Loucy (cell line): ENCODE results near the gene FGFBP1.

ENCODE experiments used
- H2AFZ ChIP-seq: fragments of 200-600 bp; sonication (generic); 2 replicates; pipeline ENCODE4 v1.6.0; 2016; ENCODE audit warnings: antibody characterized with exemption, mild to moderate bottlenecking, low read length, moderate library complexity
- H3F3A ChIP-seq: fragments of 200-600 bp; 2 replicates; pipeline ENCODE4 v1.6.0; 2016; ENCODE audit warnings: antibody characterized with exemption, low read depth, mild to moderate bottlenecking
- H3K27me3 ChIP-seq: fragments of 200-600 bp; sonication (generic); 2 replicates; pipeline ENCODE4 v1.6.1; 2014; ENCODE audit warnings: low read length, mild to moderate bottlenecking; ENCODE audit not compliant: insufficient read depth, poor library complexity, severe bottlenecking
- H3K36me3 ChIP-seq: fragments of 200-600 bp; sonication (generic); 2 replicates; pipeline ENCODE4 v1.6.1; 2016; ENCODE audit warnings: low read length; ENCODE audit not compliant: insufficient read depth
- H3K4me1 ChIP-seq: fragments of 200-600 bp; sonication (generic); 2 replicates; pipeline ENCODE4 v1.5.1; 2014; ENCODE audit warnings: low read length, mild to moderate bottlenecking; ENCODE audit not compliant: insufficient read depth, poor library complexity, severe bottlenecking
- H3K4me2 ChIP-seq: fragments of 200-600 bp; sonication (generic); 2 replicates; pipeline ENCODE4 v1.6.0; 2014; ENCODE audit warnings: antibody characterized with exemption, low read length, low read depth, mild to moderate bottlenecking; ENCODE audit not compliant: poor library complexity, severe bottlenecking
- H3K4me3 ChIP-seq: fragments of 200-600 bp; sonication (generic); 2 replicates; pipeline ENCODE4 v1.5.1; 2014; ENCODE audit warnings: low read length, mild to moderate bottlenecking, mixed read lengths; ENCODE audit not compliant: poor library complexity, severe bottlenecking
- H3K79me2 ChIP-seq: fragments of 200-600 bp; sonication (generic); 2 replicates; pipeline ENCODE4 v1.6.1; 2014; ENCODE audit warnings: low read length; ENCODE audit not compliant: insufficient read depth
- H3K9ac ChIP-seq: fragments of 200-600 bp; sonication (generic); 2 replicates; pipeline ENCODE4 v1.6.0; 2014; ENCODE audit warnings: mild to moderate bottlenecking, low read depth, low read length, moderate library complexity; ENCODE audit not compliant: poor library complexity, severe bottlenecking
- H3K9me2 ChIP-seq: fragments of 200-600 bp; sonication (generic); replicated peaks from 2 replicates; pipeline ENCODE4 v1.6.1; 2016; ENCODE audit warnings: low read depth, low read length, mixed read lengths
- H3K9me3 ChIP-seq: fragments of 200-600 bp; sonication (generic); 2 replicates; pipeline ENCODE4 v1.6.1; 2014; ENCODE audit warnings: mild to moderate bottlenecking, antibody characterized with exemption, low read length, low read depth; ENCODE audit not compliant: insufficient read depth
- H4K20me1 ChIP-seq: fragments of 200-600 bp; sonication (generic); 2 replicates; pipeline ENCODE4 v1.6.0; 2014; ENCODE audit warnings: antibody characterized with exemption, low read length, mild to moderate bottlenecking; ENCODE audit not compliant: insufficient read depth, poor library complexity, severe bottlenecking
- EZH2phosphoT487 ChIP-seq: fragments of 200-600 bp; IDR thresholded peaks from 2 replicates; pipeline ENCODE4 v1.6.1; 2018; ENCODE audit warnings: antibody characterized with exemption, mild to moderate bottlenecking, moderate library complexity, borderline replicate concordance
- TF ChIP-seq, protein P1 (sequence below): fragments of 200-600 bp; sonication (generic); conservative IDR thresholded peaks from 2 replicates; pipeline ENCODE4 v1.5.1; 2014; ENCODE audit warnings: mild to moderate bottlenecking, antibody characterized with exemption, low read length

FGFBP1 gene

DNA sequence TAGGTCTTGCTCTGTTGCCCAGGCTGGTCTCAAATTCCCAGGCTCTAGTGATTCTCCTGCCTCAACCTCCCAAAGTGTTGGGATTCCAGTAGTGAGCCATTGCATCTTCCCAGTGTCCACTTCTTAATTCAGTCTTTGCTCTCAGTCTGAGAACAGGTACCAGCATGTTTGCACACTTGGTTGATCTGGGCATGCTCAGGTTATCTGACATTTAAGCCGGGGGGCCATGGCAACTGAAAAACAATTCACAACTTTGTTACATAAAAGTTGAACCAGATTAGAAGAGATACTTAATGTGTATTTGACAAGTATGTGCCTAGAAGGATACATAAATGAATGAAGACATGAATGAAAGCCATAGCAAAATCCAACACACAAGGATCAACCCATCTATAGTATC lies 39.0 kb downstream of the FGFBP1 start:
- no peaks in the 10 kb centered on the region for H3K79me2 ChIP-seq
- H3K9me3 ChIP-seq: no peaks in the 10 kb centered on the region
- TF ChIP-seq EZH2phosphoT487: no peak
- TF ChIP-seq, protein P1, sequence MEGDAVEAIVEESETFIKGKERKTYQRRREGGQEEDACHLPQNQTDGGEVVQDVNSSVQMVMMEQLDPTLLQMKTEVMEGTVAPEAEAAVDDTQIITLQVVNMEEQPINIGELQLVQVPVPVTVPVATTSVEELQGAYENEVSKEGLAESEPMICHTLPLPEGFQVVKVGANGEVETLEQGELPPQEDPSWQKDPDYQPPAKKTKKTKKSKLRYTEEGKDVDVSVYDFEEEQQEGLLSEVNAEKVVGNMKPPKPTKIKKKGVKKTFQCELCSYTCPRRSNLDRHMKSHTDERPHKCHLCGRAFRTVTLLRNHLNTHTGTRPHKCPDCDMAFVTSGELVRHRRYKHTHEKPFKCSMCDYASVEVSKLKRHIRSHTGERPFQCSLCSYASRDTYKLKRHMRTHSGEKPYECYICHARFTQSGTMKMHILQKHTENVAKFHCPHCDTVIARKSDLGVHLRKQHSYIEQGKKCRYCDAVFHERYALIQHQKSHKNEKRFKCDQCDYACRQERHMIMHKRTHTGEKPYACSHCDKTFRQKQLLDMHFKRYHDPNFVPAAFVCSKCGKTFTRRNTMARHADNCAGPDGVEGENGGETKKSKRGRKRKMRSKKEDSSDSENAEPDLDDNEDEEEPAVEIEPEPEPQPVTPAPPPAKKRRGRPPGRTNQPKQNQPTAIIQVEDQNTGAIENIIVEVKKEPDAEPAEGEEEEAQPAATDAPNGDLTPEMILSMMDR: no peak
- no peak overlapping the region for H2AFZ ChIP-seq
- no peaks in the 10 kb centered on the region for H3F3A ChIP-seq
- no peaks in the 10 kb centered on the region for H3K9me2 ChIP-seq
- no peak overlapping the region for H3K4me3 ChIP-seq
- no peak overlapping the region for H3K9ac ChIP-seq
- H4K20me1 ChIP-seq: no peaks in the 10 kb centered on the region
- H3K36me3 ChIP-seq: no peaks in the 10 kb centered on the region
- H3K4me2 ChIP-seq: no peak overlapping the region
- H3K4me1 ChIP-seq: peaks cover 5% of the 10 kb centered on the region
- peaks cover 11% of the 10 kb centered on the region for H3K27me3 ChIP-seq

DNA sequence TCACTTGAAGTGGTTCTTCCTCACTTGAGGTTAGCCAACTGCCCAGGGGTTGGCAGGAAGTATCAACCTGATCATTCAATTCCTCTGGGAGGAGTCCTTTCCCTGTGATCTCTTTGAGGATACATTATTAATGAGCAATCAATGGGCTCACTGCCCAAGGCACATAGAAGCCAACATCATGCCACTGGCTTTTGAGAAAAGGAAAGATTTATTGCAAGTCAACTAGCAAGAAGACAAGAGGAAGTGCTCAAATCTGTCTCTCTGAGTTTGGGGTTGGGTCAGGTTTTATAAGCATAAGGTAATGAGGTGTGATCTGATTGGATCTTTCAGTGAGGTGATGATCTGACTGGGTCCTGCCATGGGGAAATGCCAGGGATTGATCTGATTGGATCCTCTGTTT lies 39.6 kb downstream of the FGFBP1 start:
- Histone ChIP-seq H3K9me2 (no peaks in the 10 kb centered on the region), H3K9me3 (no peaks in the 10 kb centered on the region), H4K20me1 (no peaks in the 10 kb centered on the region), H3K79me2 (no peaks in the 10 kb centered on the region), H3K9ac (no peak overlapping the region), H3K4me2 (no peak overlapping the region), H3K4me1 (peaks cover 5% of the 10 kb centered on the region), H3K27me3 (peaks cover 11% of the 10 kb centered on the region), H3F3A (no peaks in the 10 kb centered on the region), H3K36me3 (no peaks in the 10 kb centered on the region), H3K4me3 (no peak overlapping the region), H2AFZ (no peak overlapping the region)
- TF ChIP-seq EZH2phosphoT487: no peak
- TF ChIP-seq, protein P1: no peak

DNA sequence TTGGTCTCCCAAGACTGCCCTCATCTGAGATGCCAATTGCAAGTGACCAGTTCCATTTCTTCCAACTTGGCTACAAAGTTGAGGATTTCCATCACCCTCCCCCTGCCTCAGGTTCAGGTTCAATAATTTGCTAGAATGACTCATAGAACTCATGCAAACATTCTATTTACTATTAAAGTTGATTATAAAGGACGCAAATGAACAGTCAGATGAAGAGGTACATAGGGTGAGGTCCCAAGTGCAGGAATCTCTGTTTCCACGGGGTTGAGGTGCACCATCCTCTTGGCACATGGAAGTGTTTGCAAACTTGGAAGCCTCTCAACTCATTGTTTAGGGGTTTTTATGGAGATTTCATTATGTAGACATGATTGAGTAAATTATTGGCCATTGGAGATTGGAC lies 41.0 kb downstream of the FGFBP1 start:
- H3K4me2 ChIP-seq: no peak overlapping the region
- H3K9me3 ChIP-seq: no peaks in the 10 kb centered on the region
- H3K9ac ChIP-seq: no peak overlapping the region
- TF ChIP-seq EZH2phosphoT487: no peak
- TF ChIP-seq, protein P1: no peak
- H2AFZ ChIP-seq: no peak overlapping the region
- no peaks in the 10 kb centered on the region for H3K79me2 ChIP-seq
- H3K36me3 ChIP-seq: no peaks in the 10 kb centered on the region
- no peaks in the 10 kb centered on the region for H3K9me2 ChIP-seq
- no peaks in the 10 kb centered on the region for H4K20me1 ChIP-seq
- H3K27me3 ChIP-seq: peaks cover 11% of the 10 kb centered on the region
- H3F3A ChIP-seq: no peaks in the 10 kb centered on the region
- H3K4me1 ChIP-seq: peaks cover 5% of the 10 kb centered on the region
- H3K4me3 ChIP-seq: no peak overlapping the region
